ENCODE data around the gene DENND6A.
"Not testable (repeated sequence)": the region's sequence is repeated elsewhere in the genome, so short reads cannot be mapped to it uniquely, and the experiment has no call there.

DENND6A gene

GRCh38 chr3:57644740-57645139 is 48.1 kb downstream of the DENND6A start:
- TF ChIP-seq, protein P1, sequence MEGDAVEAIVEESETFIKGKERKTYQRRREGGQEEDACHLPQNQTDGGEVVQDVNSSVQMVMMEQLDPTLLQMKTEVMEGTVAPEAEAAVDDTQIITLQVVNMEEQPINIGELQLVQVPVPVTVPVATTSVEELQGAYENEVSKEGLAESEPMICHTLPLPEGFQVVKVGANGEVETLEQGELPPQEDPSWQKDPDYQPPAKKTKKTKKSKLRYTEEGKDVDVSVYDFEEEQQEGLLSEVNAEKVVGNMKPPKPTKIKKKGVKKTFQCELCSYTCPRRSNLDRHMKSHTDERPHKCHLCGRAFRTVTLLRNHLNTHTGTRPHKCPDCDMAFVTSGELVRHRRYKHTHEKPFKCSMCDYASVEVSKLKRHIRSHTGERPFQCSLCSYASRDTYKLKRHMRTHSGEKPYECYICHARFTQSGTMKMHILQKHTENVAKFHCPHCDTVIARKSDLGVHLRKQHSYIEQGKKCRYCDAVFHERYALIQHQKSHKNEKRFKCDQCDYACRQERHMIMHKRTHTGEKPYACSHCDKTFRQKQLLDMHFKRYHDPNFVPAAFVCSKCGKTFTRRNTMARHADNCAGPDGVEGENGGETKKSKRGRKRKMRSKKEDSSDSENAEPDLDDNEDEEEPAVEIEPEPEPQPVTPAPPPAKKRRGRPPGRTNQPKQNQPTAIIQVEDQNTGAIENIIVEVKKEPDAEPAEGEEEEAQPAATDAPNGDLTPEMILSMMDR (IDR thresholded peaks at IDR 0.05; ENCODE audit: extremely low read depth, missing control alignments), result no peak
- DNase-seq (ENCODE audit: low spot score), result no peak

GRCh38 chr3:57637391-57637790 is 55.5 kb downstream of the DENND6A start:
- no peak for DNase-seq (ENCODE audit: low spot score)
- TF ChIP-seq, protein P1 (IDR thresholded peaks at IDR 0.05; ENCODE audit: extremely low read depth, missing control alignments), result no peak

- not testable (repeated sequence) for DNase-seq (ENCODE audit: low spot score)
Measured at GRCh38 chr3:57634259-57634658, 58.6 kb downstream of the DENND6A start.

DNA sequence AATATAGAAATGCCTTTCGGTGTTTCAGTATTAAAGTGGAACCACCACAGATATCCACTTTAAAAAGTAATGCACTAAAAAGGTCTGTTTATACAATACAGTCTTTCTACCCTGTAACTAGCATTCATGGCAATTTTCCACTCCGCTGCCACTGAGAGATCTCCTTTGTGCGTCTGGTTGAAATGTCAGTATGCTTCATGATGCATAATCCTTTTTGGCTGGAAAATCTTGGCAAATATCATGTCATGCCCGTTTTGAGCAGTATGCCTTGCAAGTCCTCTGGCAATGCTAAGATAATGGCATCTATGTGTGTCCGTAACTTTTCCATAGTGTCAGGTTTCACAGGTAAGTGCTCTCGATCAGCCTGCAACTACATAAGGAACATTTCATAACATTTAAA is 64.9 kb downstream of the DENND6A start:
- TF ChIP-seq, protein P1 (IDR thresholded peaks at IDR 0.05; ENCODE audit: extremely low read depth, missing control alignments), result no peak
- DNase-seq (ENCODE audit: low spot score), result no peak

GRCh38 chr3:57624801-57625200 is 68.1 kb downstream of the DENND6A start:
- DNase-seq (ENCODE audit: low spot score), result no peak
- TF ChIP-seq, protein P1 (IDR thresholded peaks at IDR 0.05; ENCODE audit: extremely low read depth, missing control alignments), result no peak

- TF ChIP-seq, protein P1 (IDR thresholded peaks at IDR 0.05; ENCODE audit: extremely low read depth, missing control alignments), result no peak
Measured at GRCh38 chr3:57622362-57622761, 70.5 kb downstream of the DENND6A start.

DNA sequence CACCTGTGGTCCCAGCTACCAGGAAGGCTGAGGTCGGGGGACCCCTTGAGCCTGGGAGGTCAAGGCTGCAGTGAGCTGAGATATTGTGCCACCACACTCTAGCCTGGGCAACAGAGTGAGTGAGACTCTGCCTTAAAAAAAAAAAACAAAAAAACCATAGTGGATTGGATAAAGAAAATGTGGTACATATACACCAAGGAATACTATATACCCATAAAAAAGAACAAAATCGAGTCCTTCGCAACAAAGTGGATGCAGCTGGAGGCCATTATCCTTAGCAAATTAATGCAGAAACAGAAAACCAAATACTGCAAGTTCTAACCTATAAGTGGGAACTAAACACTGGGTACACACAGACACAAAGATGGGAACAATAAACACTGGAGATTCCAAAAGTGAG is 75.1 kb downstream of the DENND6A start:
- TF ChIP-seq, protein P1 (IDR thresholded peaks at IDR 0.05; ENCODE audit: extremely low read depth, missing control alignments), result no peak
- no peak for DNase-seq (ENCODE audit: low spot score)

More at GRCh38 chr3:57622362-57622761, 70.5 kb downstream of the DENND6A start:
- no peak for DNase-seq (ENCODE audit: low spot score)

GRCh38 chr3:57616233-57616632 is 76.6 kb downstream of the DENND6A start:
- TF ChIP-seq, protein P1 (IDR thresholded peaks at IDR 0.05; ENCODE audit: extremely low read depth, missing control alignments), result no peak
- DNase-seq (ENCODE audit: low spot score), result no peak

- not testable (repeated sequence) for DNase-seq (ENCODE audit: low spot score)
Measured at GRCh38 chr3:57611870-57612269, 81.0 kb downstream of the DENND6A start.
